ENCODE data around the gene ATP6V1A. TPM values are rescaled to one million over a fixed set of nuclear protein-coding genes. Genes with fewer than 3 reads are reported as not detected.

ATP6V1A gene
- total RNA-seq, 1 donor from 2014 or later = 52.6 TPM

- Mint-ChIP-seq H3K27ac (no peak overlapping the region), H3K4me3 (no peak overlapping the region), H3K27me3 (ENCODE audit: low read depth) (no peaks in the 10 kb centered on the region), H3K36me3 (no peaks in the 10 kb centered on the region), H3K9me3 (no peaks in the 10 kb centered on the region), H3K4me1 (peaks cover 24% of the 10 kb centered on the region)
- DNase-seq (ENCODE audit: low spot score in 2 of 2, unreplicated experiment in 2 of 2) = no peak
- TF ChIP-seq, protein P1, sequence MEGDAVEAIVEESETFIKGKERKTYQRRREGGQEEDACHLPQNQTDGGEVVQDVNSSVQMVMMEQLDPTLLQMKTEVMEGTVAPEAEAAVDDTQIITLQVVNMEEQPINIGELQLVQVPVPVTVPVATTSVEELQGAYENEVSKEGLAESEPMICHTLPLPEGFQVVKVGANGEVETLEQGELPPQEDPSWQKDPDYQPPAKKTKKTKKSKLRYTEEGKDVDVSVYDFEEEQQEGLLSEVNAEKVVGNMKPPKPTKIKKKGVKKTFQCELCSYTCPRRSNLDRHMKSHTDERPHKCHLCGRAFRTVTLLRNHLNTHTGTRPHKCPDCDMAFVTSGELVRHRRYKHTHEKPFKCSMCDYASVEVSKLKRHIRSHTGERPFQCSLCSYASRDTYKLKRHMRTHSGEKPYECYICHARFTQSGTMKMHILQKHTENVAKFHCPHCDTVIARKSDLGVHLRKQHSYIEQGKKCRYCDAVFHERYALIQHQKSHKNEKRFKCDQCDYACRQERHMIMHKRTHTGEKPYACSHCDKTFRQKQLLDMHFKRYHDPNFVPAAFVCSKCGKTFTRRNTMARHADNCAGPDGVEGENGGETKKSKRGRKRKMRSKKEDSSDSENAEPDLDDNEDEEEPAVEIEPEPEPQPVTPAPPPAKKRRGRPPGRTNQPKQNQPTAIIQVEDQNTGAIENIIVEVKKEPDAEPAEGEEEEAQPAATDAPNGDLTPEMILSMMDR (IDR thresholded peaks at IDR 0.05; ENCODE audit: unreplicated experiment) = no peak
Measured at GRCh38 chr3:113751141-113751540, 4.3 kb downstream of the ATP6V1A start.

DNA sequence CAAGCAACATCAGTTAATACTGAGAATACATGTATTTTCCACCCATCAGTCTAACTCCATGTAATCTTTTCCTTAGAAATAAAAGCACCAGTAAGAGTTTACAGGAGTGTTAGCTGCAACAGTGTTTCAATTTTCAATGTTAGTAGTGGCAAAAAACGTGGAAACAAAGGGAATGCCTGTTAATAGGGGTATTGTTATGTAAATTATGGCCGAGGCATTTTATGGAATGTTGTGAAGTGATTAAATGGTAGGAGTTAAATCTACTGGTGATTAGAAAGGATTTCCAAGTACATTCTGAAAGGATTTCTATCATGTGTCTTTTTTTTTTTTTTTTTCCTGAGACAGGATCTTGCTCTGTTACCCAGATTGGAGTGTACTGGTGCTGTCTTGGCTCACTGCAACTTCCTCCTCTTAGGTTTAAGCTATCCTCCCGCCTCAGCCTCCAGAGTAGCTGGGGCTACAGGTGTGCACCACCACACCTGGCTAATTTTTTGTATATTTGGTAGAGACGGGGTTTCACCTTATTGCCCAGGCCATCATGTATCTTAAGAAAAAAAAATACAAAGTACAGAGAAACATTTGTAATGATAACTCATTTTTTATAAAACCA is 6.6 kb downstream of the ATP6V1A start:
- TF ChIP-seq, protein P1 (IDR thresholded peaks at IDR 0.05; ENCODE audit: unreplicated experiment) = no peak
- no peak for DNase-seq (ENCODE audit: low spot score in 2 of 2, unreplicated experiment in 2 of 2)
- Mint-ChIP-seq H3K27ac (no peak overlapping the region), H3K9me3 (peaks cover 4% of the 10 kb centered on the region), H3K4me1 (peaks cover 11% of the 10 kb centered on the region), H3K36me3 (peaks cover 6% of the 10 kb centered on the region), H3K4me3 (no peak overlapping the region), H3K27me3 (ENCODE audit: low read depth) (no peaks in the 10 kb centered on the region)

DNA sequence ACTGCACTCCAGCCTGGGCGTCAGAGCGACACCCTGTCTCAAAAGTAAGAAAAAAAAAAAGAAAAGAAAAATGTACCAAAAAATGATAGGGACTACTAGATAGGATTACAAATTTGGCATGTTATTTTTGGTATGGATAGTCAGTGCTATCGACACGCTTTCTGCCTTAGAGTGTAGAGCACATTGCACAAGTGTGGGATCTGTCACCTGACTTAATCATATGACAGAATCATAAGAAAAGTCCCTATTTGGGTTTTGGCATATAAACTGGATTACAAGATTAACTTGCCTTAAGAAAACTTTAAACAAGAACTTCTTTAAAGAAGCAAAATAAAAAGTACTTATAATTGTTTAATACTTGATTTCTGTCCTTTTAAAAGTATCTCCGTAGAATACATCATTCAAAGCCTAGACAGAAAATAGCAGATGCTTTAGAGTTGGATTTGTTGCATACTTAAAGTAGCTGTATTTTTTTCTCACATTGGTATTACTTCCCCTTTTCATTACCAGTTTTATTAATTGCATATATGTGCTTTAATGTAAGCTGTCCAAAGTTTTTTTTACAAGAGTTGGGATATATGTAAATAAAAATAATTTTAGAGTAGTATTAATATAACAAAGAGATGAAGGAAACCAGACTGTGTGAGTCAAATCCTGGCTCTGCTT is 7.8 kb downstream of the ATP6V1A start:
- TF ChIP-seq, protein P1 (IDR thresholded peaks at IDR 0.05; ENCODE audit: unreplicated experiment) = no peak
- peaks cover 10% of the 10 kb centered on the region for H3K9me3 Mint-ChIP-seq
- no peaks in the 10 kb centered on the region for H3K27me3 Mint-ChIP-seq (ENCODE audit: low read depth)
- H3K27ac Mint-ChIP-seq = no peak overlapping the region
- H3K4me1 Mint-ChIP-seq = peaks cover 2% of the 10 kb centered on the region
- peaks cover 9% of the 10 kb centered on the region for H3K36me3 Mint-ChIP-seq
- no peak overlapping the region for H3K4me3 Mint-ChIP-seq
- DNase-seq (ENCODE audit: low spot score in 2 of 2, unreplicated experiment in 2 of 2) = no peak

- Mint-ChIP-seq H3K4me1 (no peaks in the 10 kb centered on the region), H3K9me3 (peaks cover 10% of the 10 kb centered on the region), H3K36me3 (peaks cover 9% of the 10 kb centered on the region), H3K27ac (no peak overlapping the region), H3K4me3 (no peak overlapping the region), H3K27me3 (ENCODE audit: low read depth) (no peaks in the 10 kb centered on the region)
- no peak for DNase-seq (ENCODE audit: low spot score in 2 of 2, unreplicated experiment in 2 of 2)
- TF ChIP-seq, protein P1 (IDR thresholded peaks at IDR 0.05; ENCODE audit: unreplicated experiment) = no peak
Measured at GRCh38 chr3:113758389-113759024, 11.7 kb downstream of the ATP6V1A start.

DNA sequence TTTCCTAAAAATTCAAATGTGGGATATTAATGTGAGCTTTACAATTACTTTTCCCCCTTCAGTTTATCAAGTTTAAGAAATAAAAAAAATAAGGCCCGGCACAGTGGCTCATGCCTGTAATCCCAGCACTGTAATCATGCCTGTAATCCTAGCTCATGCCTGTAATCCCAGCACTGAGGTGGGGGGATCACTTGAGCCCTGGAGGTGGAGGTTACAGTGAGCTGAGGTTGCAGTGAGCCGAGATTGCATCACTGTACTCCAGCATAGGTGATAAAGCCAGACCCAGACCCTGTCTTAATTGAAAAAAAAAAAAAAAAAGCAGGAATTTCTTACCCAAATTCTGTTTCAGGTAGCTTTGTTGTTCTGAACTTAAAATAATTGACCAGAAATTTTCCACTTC is 17.9 kb downstream of the ATP6V1A start:
- H3K9me3 Mint-ChIP-seq = no peaks in the 10 kb centered on the region
- no peaks in the 10 kb centered on the region for H3K36me3 Mint-ChIP-seq
- no peak overlapping the region for H3K27ac Mint-ChIP-seq
- H3K27me3 Mint-ChIP-seq (ENCODE audit: low read depth) = no peaks in the 10 kb centered on the region
- H3K4me1 Mint-ChIP-seq = no peaks in the 10 kb centered on the region
- no peak overlapping the region for H3K4me3 Mint-ChIP-seq
- no peak for DNase-seq (ENCODE audit: low spot score in 2 of 2, unreplicated experiment in 2 of 2)
- TF ChIP-seq, protein P1 (IDR thresholded peaks at IDR 0.05; ENCODE audit: unreplicated experiment) = no peak
